ENCODE measurements around the gene KCNQ1.

- TF ChIP-seq CTCF (IDR thresholded peaks at IDR 0.05; ENCODE audit: low read length) (no peak), EZH2 (IDR thresholded peaks at IDR 0.05; ENCODE audit: borderline replicate concordance, low read length) (no peak)
Measured at GRCh38 chr11:2708757-2709281, 264.0 kb downstream of the KCNQ1 start.
